GM10266 (cell line): ENCODE measurements around the gene CCNA1.

Source experiments
- DNase-seq: peaks from one replicate; pipeline ENCODE4 v3.0.0; 2012; ENCODE audit errors: extremely low spot score
- CTCF ChIP-seq: IDR thresholded peaks from 2 replicates; pipeline ENCODE4 v1.5.1; 2012; ENCODE audit warnings: mild to moderate bottlenecking, low read depth; ENCODE audit not compliant: control insufficient read depth, insufficient read depth; ENCODE audit errors: missing control alignments

Gene CCNA1

GRCh38 chr13:36431204-36432105 lies 840 bp upstream of the CCNA1 start:
- TF ChIP-seq CTCF = no peak
- peak; percentile 35 for DNase-seq

GRCh38 chr13:36436811-36437210 lies 4.5 kb downstream of the CCNA1 start:
- no peak for TF ChIP-seq CTCF
- DNase-seq = no peak

GRCh38 chr13:36438594-36439483 lies 6.5 kb downstream of the CCNA1 start:
- no peak for DNase-seq
- TF ChIP-seq CTCF = no peak

- TF ChIP-seq CTCF = no peak
- DNase-seq = no peak
Observed at GRCh38 chr13:36445278-36445677, 13.0 kb downstream of the CCNA1 start.

- TF ChIP-seq CTCF = no peak
- DNase-seq = no peak
Observed at GRCh38 chr13:36445891-36446351, 13.6 kb downstream of the CCNA1 start.

- no peak for TF ChIP-seq CTCF
- DNase-seq = no peak
Observed at GRCh38 chr13:36447501-36447900, 15.2 kb downstream of the CCNA1 start.
